Esophagus muscularis mucosa (tissue), 3 donors: ENCODE data around the gene ZNF275.

Experiments used
- CTCF ChIP-seq, 3 experiments: fragments of 200-600 bp in 2 of 3; fragments of 450-650 bp in 1 of 3; sonication (generic) in 2 of 3; IDR thresholded peaks; one replicate each; pipeline ENCODE4 v1.5.1; 2017 to 2019; ENCODE audit warnings: antibody characterized with exemption in 3 of 3, mild to moderate bottlenecking in 2 of 3, moderate library complexity in 1 of 3
- POLR2A ChIP-seq: fragments of 450-650 bp; IDR thresholded peaks from one replicate; pipeline ENCODE4 v1.6.1; 2017; ENCODE audit warnings: antibody characterized with exemption, moderate library complexity, mild to moderate bottlenecking, low read depth

GRCh38 chrX:153398275-153398960, 64.5 kb downstream of the ZNF275 start:
- TF ChIP-seq POLR2A (no peak), CTCF (IDR thresholded peaks at IDR 0.05) (no peak)
